Dendritic cell treated with granulocyte-macrophage colony-stimulating factor and Interleukin-4, amounts not matched to agents 40 ng/mL and 50 ng/mL, for 4 days (primary cell): Measurements from ENCODE around the gene ERI3.

ENCODE experiments used
- H3K27ac Mint-ChIP-seq: one replicate; pipeline ENCODE4 v1.8.0; 2022; ENCODE audit warnings: mild to moderate bottlenecking, mixed read lengths
- H3K27me3 Mint-ChIP-seq: one replicate; pipeline ENCODE4 v1.8.0; 2022; ENCODE audit warnings: mild to moderate bottlenecking, mixed read lengths
- H3K36me3 Mint-ChIP-seq: one replicate; pipeline ENCODE4 v1.8.0; 2022; ENCODE audit warnings: low read depth, mixed read lengths
- H3K4me1 Mint-ChIP-seq: one replicate; pipeline ENCODE4 v1.8.0; 2022; ENCODE audit warnings: low read depth, mixed read lengths
- H3K4me3 Mint-ChIP-seq: one replicate; pipeline ENCODE4 v1.8.0; 2022; ENCODE audit warnings: mild to moderate bottlenecking, moderate library complexity, mixed read lengths
- H3K9me3 Mint-ChIP-seq: one replicate; pipeline ENCODE4 v1.8.0; 2022; ENCODE audit warnings: mixed read lengths
- intact Hi-C: fragments of 100-400 bp; cut with micrococcal nuclease; formaldehyde crosslinking; loops from one replicate; pipeline ENCODE4 v1.15.0; 2022

ERI3 gene

GRCh38 chr1:44294588-44295007, 60.5 kb downstream of the ERI3 start:
- H3K36me3 Mint-ChIP-seq = peaks cover 76% of the 10 kb centered on the region
- no peak overlapping the region for H3K27ac Mint-ChIP-seq
- no peaks in the 10 kb centered on the region for H3K9me3 Mint-ChIP-seq
- intact Hi-C loops = loop anchor here (2.0 kb wide), 1 partner anchor 78 kb away; no protein-coding TSS in a partner anchor
- H3K27me3 Mint-ChIP-seq = no peaks in the 10 kb centered on the region
- peaks cover 5% of the 10 kb centered on the region for H3K4me1 Mint-ChIP-seq
- no peak overlapping the region for H3K4me3 Mint-ChIP-seq

- Mint-ChIP-seq H3K36me3 (peaks cover 76% of the 10 kb centered on the region), H3K27me3 (no peaks in the 10 kb centered on the region), H3K4me3 (no peak overlapping the region), H3K27ac (no peak overlapping the region), H3K9me3 (no peaks in the 10 kb centered on the region), H3K4me1 (peaks cover 5% of the 10 kb centered on the region)
- intact Hi-C loops = loop anchor here (2.0 kb wide), 1 partner anchor 77 kb away; no protein-coding TSS in a partner anchor
Measured at GRCh38 chr1:44293761-44294315, 61.2 kb downstream of the ERI3 start.

- Mint-ChIP-seq H3K36me3 (peaks cover 66% of the 10 kb centered on the region), H3K9me3 (no peaks in the 10 kb centered on the region), H3K27me3 (no peaks in the 10 kb centered on the region), H3K4me1 (peaks cover 5% of the 10 kb centered on the region), H3K27ac (no peak overlapping the region), H3K4me3 (no peak overlapping the region)
- intact Hi-C loops = no loop called here
Measured at GRCh38 chr1:44292651-44293050, 62.4 kb downstream of the ERI3 start.

GRCh38 chr1:44290250-44291094, 64.6 kb downstream of the ERI3 start:
- Mint-ChIP-seq H3K36me3 (peaks cover 60% of the 10 kb centered on the region), H3K4me3 (no peak overlapping the region), H3K27me3 (no peaks in the 10 kb centered on the region), H3K4me1 (peaks cover 5% of the 10 kb centered on the region), H3K9me3 (no peaks in the 10 kb centered on the region), H3K27ac (no peak overlapping the region)
- intact Hi-C loops = no loop called here

- no peaks in the 10 kb centered on the region for H3K27me3 Mint-ChIP-seq
- intact Hi-C loops = no loop called here
- H3K36me3 Mint-ChIP-seq = peaks cover 60% of the 10 kb centered on the region
- peaks cover 5% of the 10 kb centered on the region for H3K4me1 Mint-ChIP-seq
- no peak overlapping the region for H3K4me3 Mint-ChIP-seq
- H3K27ac Mint-ChIP-seq = no peak overlapping the region
- no peaks in the 10 kb centered on the region for H3K9me3 Mint-ChIP-seq
Measured at GRCh38 chr1:44289530-44289929, 65.5 kb downstream of the ERI3 start.

- Mint-ChIP-seq H3K9me3 (no peaks in the 10 kb centered on the region), H3K4me1 (peaks cover 5% of the 10 kb centered on the region), H3K4me3 (no peak overlapping the region), H3K27ac (no peak overlapping the region), H3K36me3 (peaks cover 60% of the 10 kb centered on the region), H3K27me3 (no peaks in the 10 kb centered on the region)
- intact Hi-C loops = no loop called here
Measured at GRCh38 chr1:44288883-44289282, 66.2 kb downstream of the ERI3 start.

GRCh38 chr1:44284184-44284583, 70.9 kb downstream of the ERI3 start:
- H3K4me3 Mint-ChIP-seq = no peak overlapping the region
- no peaks in the 10 kb centered on the region for H3K9me3 Mint-ChIP-seq
- H3K36me3 Mint-ChIP-seq = peaks cover 41% of the 10 kb centered on the region
- no peak overlapping the region for H3K27ac Mint-ChIP-seq
- peaks cover 27% of the 10 kb centered on the region for H3K4me1 Mint-ChIP-seq
- H3K27me3 Mint-ChIP-seq = no peaks in the 10 kb centered on the region
- intact Hi-C loops = no loop called here

GRCh38 chr1:44283524-44284173, 71.4 kb downstream of the ERI3 start:
- Mint-ChIP-seq H3K27me3 (no peaks in the 10 kb centered on the region), H3K4me3 (no peak overlapping the region), H3K9me3 (no peaks in the 10 kb centered on the region), H3K36me3 (peaks cover 41% of the 10 kb centered on the region), H3K4me1 (peaks cover 27% of the 10 kb centered on the region), H3K27ac (peak overlapping the region; percentile 7)
- intact Hi-C loops = no loop called here

- Mint-ChIP-seq H3K9me3 (no peaks in the 10 kb centered on the region), H3K36me3 (peaks cover 41% of the 10 kb centered on the region), H3K4me3 (no peak overlapping the region), H3K27me3 (no peaks in the 10 kb centered on the region), H3K27ac (peak overlapping the region; percentile 7), H3K4me1 (peaks cover 27% of the 10 kb centered on the region)
- intact Hi-C loops = no loop called here
Measured at GRCh38 chr1:44282704-44283426, 72.2 kb downstream of the ERI3 start.

GRCh38 chr1:44281962-44282703, 72.9 kb downstream of the ERI3 start:
- intact Hi-C loops = no loop called here
- peaks cover 39% of the 10 kb centered on the region for H3K36me3 Mint-ChIP-seq
- no peaks in the 10 kb centered on the region for H3K9me3 Mint-ChIP-seq

GRCh38 chr1:44276901-44277300, 78.2 kb downstream of the ERI3 start:
- peaks cover 15% of the 10 kb centered on the region for H3K4me1 Mint-ChIP-seq
- peaks cover 9% of the 10 kb centered on the region for H3K9me3 Mint-ChIP-seq
- no peaks in the 10 kb centered on the region for H3K27me3 Mint-ChIP-seq
- H3K36me3 Mint-ChIP-seq = peaks cover 8% of the 10 kb centered on the region
- H3K4me3 Mint-ChIP-seq = no peak overlapping the region
- H3K27ac Mint-ChIP-seq = no peak overlapping the region
- intact Hi-C loops = no loop called here

More at GRCh38 chr1:44281962-44282703, 72.9 kb downstream of the ERI3 start:
- Mint-ChIP-seq H3K4me1 (peaks cover 27% of the 10 kb centered on the region), H3K4me3 (no peak overlapping the region), H3K27ac (peak overlapping the region; percentile 24), H3K27me3 (no peaks in the 10 kb centered on the region)

GRCh38 chr1:44275991-44276405, 79.1 kb downstream of the ERI3 start:
- intact Hi-C loops = no loop called here
- peaks cover 12% of the 10 kb centered on the region for H3K4me1 Mint-ChIP-seq
- peaks cover 9% of the 10 kb centered on the region for H3K9me3 Mint-ChIP-seq
- no peak overlapping the region for H3K27ac Mint-ChIP-seq
- H3K4me3 Mint-ChIP-seq = no peak overlapping the region
- peaks cover 8% of the 10 kb centered on the region for H3K36me3 Mint-ChIP-seq
- no peaks in the 10 kb centered on the region for H3K27me3 Mint-ChIP-seq

GRCh38 chr1:44275296-44275962, 79.6 kb downstream of the ERI3 start:
- Mint-ChIP-seq H3K4me1 (peaks cover 9% of the 10 kb centered on the region), H3K36me3 (peaks cover 8% of the 10 kb centered on the region), H3K9me3 (peaks cover 9% of the 10 kb centered on the region), H3K27me3 (no peaks in the 10 kb centered on the region), H3K4me3 (no peak overlapping the region), H3K27ac (no peak overlapping the region)
- intact Hi-C loops = no loop called here
